H9 (cell line): ENCODE measurements around the gene ZNF80. TPM values are rescaled to one million over a fixed set of nuclear protein-coding genes. Genes with fewer than 3 reads are reported as not detected.

Experiments
- DNase-seq: peaks from one replicate; pipeline ENCODE4 v3.0.0-alpha.2; 2017
- H2AFZ ChIP-seq: one replicate; pipeline ENCODE4 v1.6.1; 2013; ENCODE audit warnings: mild to moderate bottlenecking, low read length, control low read depth, moderate library complexity
- H2AK5ac ChIP-seq: 2 replicates; pipeline ENCODE4 v1.6.1; 2013; ENCODE audit warnings: low read length, control low read depth, mixed read lengths; ENCODE audit not compliant: insufficient read length
- H2BK120ac ChIP-seq: one replicate; pipeline ENCODE4 v1.6.1; 2013; ENCODE audit warnings: low read depth, mild to moderate bottlenecking, low read length, control low read depth, inconsistent platforms; ENCODE audit not compliant: poor library complexity, severe bottlenecking
- H2BK12ac ChIP-seq: 2 replicates; pipeline ENCODE4 v1.6.1; 2013; ENCODE audit warnings: low read length, control low read depth, mixed read lengths, low read depth; ENCODE audit not compliant: insufficient read length
- H2BK15ac ChIP-seq: 2 replicates; pipeline ENCODE4 v1.6.1; 2013; ENCODE audit warnings: low read depth, low read length, control low read depth
- H2BK20ac ChIP-seq: one replicate; pipeline ENCODE4 v1.6.1; 2013; ENCODE audit warnings: low read depth, mild to moderate bottlenecking, low read length, control low read depth, inconsistent platforms; ENCODE audit not compliant: poor library complexity, severe bottlenecking
- H2BK5ac ChIP-seq: 2 replicates; pipeline ENCODE4 v1.6.1; 2013; ENCODE audit warnings: low read length, control low read depth, mixed read lengths; ENCODE audit not compliant: insufficient read length
- H3K14ac ChIP-seq: 2 replicates; pipeline ENCODE4 v1.6.1; 2013; ENCODE audit warnings: low read length, control low read depth; ENCODE audit not compliant: insufficient read depth
- H3K18ac ChIP-seq: 2 replicates; pipeline ENCODE4 v1.6.1; 2013; ENCODE audit warnings: low read depth, mild to moderate bottlenecking, mixed read lengths, low read length, control low read depth; ENCODE audit not compliant: insufficient read length
- H3K23ac ChIP-seq: 2 replicates; pipeline ENCODE4 v1.6.1; 2013; ENCODE audit warnings: low read length, control low read depth, mixed read lengths, low read depth; ENCODE audit not compliant: insufficient read length
- H3K23me2 ChIP-seq: 2 replicates; pipeline ENCODE4 v1.6.1; 2013; ENCODE audit warnings: low read depth, mild to moderate bottlenecking, mixed read lengths, low read length, control low read depth; ENCODE audit not compliant: insufficient read length, poor library complexity, severe bottlenecking
- H3K27ac ChIP-seq: 2 replicates; pipeline ENCODE4 v1.5.1; 2013; ENCODE audit warnings: low read length, control low read depth, mixed read lengths, low read depth; ENCODE audit not compliant: insufficient read length
- H3K27me3 ChIP-seq: 2 replicates; pipeline ENCODE4 v1.6.1; 2013; ENCODE audit warnings: low read length, control low read depth, inconsistent platforms; ENCODE audit not compliant: insufficient read depth
- H3K4ac ChIP-seq: 2 replicates; pipeline ENCODE4 v1.6.1; 2013; ENCODE audit warnings: low read depth, mild to moderate bottlenecking, control low read depth, inconsistent platforms, low read length, moderate library complexity
- H3K4me1 ChIP-seq: 2 replicates; pipeline ENCODE4 v1.6.1; 2013; ENCODE audit warnings: low read length, control low read depth, inconsistent platforms; ENCODE audit not compliant: insufficient read depth
- H3K4me2 ChIP-seq: 2 replicates; pipeline ENCODE4 v1.6.1; 2013; ENCODE audit warnings: low read length, control low read depth, mixed read lengths; ENCODE audit not compliant: insufficient read length, insufficient read depth
- H3K56ac ChIP-seq: 2 replicates; pipeline ENCODE4 v1.6.1; 2013; ENCODE audit warnings: low read depth, mild to moderate bottlenecking, mixed read lengths, low read length, control low read depth; ENCODE audit not compliant: insufficient read length
- H3K79me1 ChIP-seq: 2 replicates; pipeline ENCODE4 v1.6.1; 2013; ENCODE audit warnings: low read depth, mild to moderate bottlenecking, moderate library complexity, low read length, control low read depth, inconsistent platforms; ENCODE audit not compliant: insufficient read depth, poor library complexity, severe bottlenecking
- H3K79me2 ChIP-seq: 2 replicates; pipeline ENCODE4 v1.6.1; 2013; ENCODE audit warnings: low read length, control low read depth, inconsistent platforms; ENCODE audit not compliant: insufficient read depth
- H3K9ac ChIP-seq: 2 replicates; pipeline ENCODE4 v1.6.1; 2013; ENCODE audit warnings: low read length, control low read depth, mixed read lengths; ENCODE audit not compliant: insufficient read length; ENCODE audit errors: extremely low read depth
- H3K9me3 ChIP-seq: one replicate; pipeline ENCODE4 v1.6.1; 2013; ENCODE audit warnings: low read depth, low read length, inconsistent platforms; ENCODE audit not compliant: control insufficient read depth
- H3T11ph ChIP-seq: one replicate; pipeline ENCODE4 v1.6.1; 2013; ENCODE audit warnings: mild to moderate bottlenecking, low read length, control low read depth, inconsistent platforms
- H4K20me1 ChIP-seq: one replicate; pipeline ENCODE4 v1.6.1; 2013; ENCODE audit not compliant: control insufficient read depth, insufficient read length, insufficient read depth
- H4K5ac ChIP-seq: 2 replicates; pipeline ENCODE4 v1.6.1; 2013; ENCODE audit warnings: low read depth, mild to moderate bottlenecking, mixed read lengths, low read length, control low read depth; ENCODE audit not compliant: insufficient read length
- H4K8ac ChIP-seq: replicated peaks from 2 replicates; pipeline ENCODE4 v1.6.1; 2013; ENCODE audit warnings: low read length, control low read depth, mixed read lengths, low read depth; ENCODE audit not compliant: insufficient read length
- H4K91ac ChIP-seq: 2 replicates; pipeline ENCODE4 v1.6.1; 2013; ENCODE audit warnings: low read depth, mild to moderate bottlenecking, moderate library complexity, mixed read lengths, low read length, control low read depth; ENCODE audit not compliant: insufficient read length
- H3K27ac Mint-ChIP-seq, 3 experiments: 2 replicates in 2 of 3; 3 replicates in 1 of 3; pipeline ENCODE4 v1.8.0; 2020 to 2021; ENCODE audit warnings: mixed read lengths in 3 of 3, mild to moderate bottlenecking in 1 of 3, moderate library complexity in 1 of 3
- H3K27me3 Mint-ChIP-seq: 2 replicates; pipeline ENCODE4 v1.8.0; 2021; ENCODE audit warnings: low read depth, mild to moderate bottlenecking, moderate library complexity, mixed read lengths
- H3K36me3 Mint-ChIP-seq, 3 experiments: 2 replicates in 2 of 3; 3 replicates in 1 of 3; pipeline ENCODE4 v1.8.0; 2020 to 2021; ENCODE audit warnings: low read depth in 3 of 3, mixed read lengths in 3 of 3; ENCODE audit not compliant: insufficient read depth in 1 of 3
- H3K4me1 Mint-ChIP-seq, 2 experiments: 2 replicates each; pipeline ENCODE4 v1.8.0; 2020; ENCODE audit warnings: mixed read lengths in 2 of 2
- H3K4me3 Mint-ChIP-seq, 2 experiments: 2 replicates in 1 of 2; 3 replicates in 1 of 2; pipeline ENCODE4 v1.8.0; 2020 to 2021; ENCODE audit warnings: mild to moderate bottlenecking in 2 of 2, mixed read lengths in 2 of 2, moderate library complexity in 1 of 2
- H3K9me3 Mint-ChIP-seq, 2 experiments: 2 replicates in 1 of 2; 3 replicates in 1 of 2; pipeline ENCODE4 v1.8.0; 2020; ENCODE audit warnings: mild to moderate bottlenecking in 2 of 2, mixed read lengths in 2 of 2, moderate library complexity in 1 of 2
- total RNA-seq: library from RNA; stranded (reverse); gene quantifications from 2 replicates; pipeline ENCODE4 v1.2.1, GENCODE V29; 2021
- TF ChIP-seq, protein P1 (sequence below): fragments of 200-600 bp; sonication (generic); conservative IDR thresholded peaks from 3 replicates; pipeline ENCODE4 v1.8.0; 2021; ENCODE audit warnings: antibody characterized with exemption, mild to moderate bottlenecking

Gene ZNF80
- total RNA-seq, 1 experiment from 2014 or later = not detected

DNA sequence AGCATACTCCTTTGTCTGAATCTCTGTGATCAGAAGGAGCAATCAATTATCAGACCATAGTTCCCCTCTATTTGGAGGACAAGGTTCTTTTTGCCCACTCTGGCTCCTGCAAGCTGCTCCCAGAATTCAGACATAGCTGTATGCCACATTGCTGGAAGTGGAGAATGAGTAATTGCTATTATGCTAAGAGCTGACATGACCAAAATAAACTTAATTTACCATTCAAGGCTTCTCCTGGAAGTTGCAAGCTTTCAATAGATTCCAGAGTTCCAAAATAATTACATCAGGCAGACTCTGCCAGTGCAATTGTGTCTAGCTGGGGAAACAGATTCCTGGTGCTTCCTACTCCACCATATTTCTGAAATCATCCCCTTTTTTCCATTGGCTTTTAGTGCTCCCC lies 50.9 kb downstream of the ZNF80 start:
- H3K23ac ChIP-seq = no peak overlapping the region
- H2AFZ ChIP-seq = no peak overlapping the region
- no peak overlapping the region for H3K56ac ChIP-seq
- no peaks in the 10 kb centered on the region for H3K79me2 ChIP-seq
- no peak overlapping the region for H2BK120ac ChIP-seq
- no peak overlapping the region for H4K8ac ChIP-seq
- no peak for DNase-seq
- H2BK15ac ChIP-seq = no peak overlapping the region
- H4K20me1 ChIP-seq = no peaks in the 10 kb centered on the region
- H3K18ac ChIP-seq = no peak overlapping the region
- H3K4me2 ChIP-seq = no peak overlapping the region
- H2AK5ac ChIP-seq = no peak overlapping the region
- H3K79me1 ChIP-seq = no peaks in the 10 kb centered on the region
- H3K36me3 Mint-ChIP-seq = peaks cover 6 to 20% (median 8%) of the 10 kb centered on the region in 3 experiments
- no peak overlapping the region for H3K27ac ChIP-seq
- H3K4me1 Mint-ChIP-seq = no peaks in the 10 kb centered on the region
- H4K91ac ChIP-seq = no peak overlapping the region
- H3K27me3 Mint-ChIP-seq = peaks cover 3% of the 10 kb centered on the region; the same call in 1 of the 2 replicates
- no peaks in the 10 kb centered on the region for H3K23me2 ChIP-seq
- no peak overlapping the region for H3K4ac ChIP-seq
- peaks cover 19 to 24% of the 10 kb centered on the region in 2 experiments for H3K9me3 Mint-ChIP-seq
- H2BK5ac ChIP-seq = no peak overlapping the region
- no peak overlapping the region for H3K27ac Mint-ChIP-seq
- no peak overlapping the region for H2BK12ac ChIP-seq
- no peaks in the 10 kb centered on the region for H3K9me3 ChIP-seq
- no peaks in the 10 kb centered on the region for H3K4me1 ChIP-seq
- no peak overlapping the region for H2BK20ac ChIP-seq
- no peak overlapping the region for H3K4me3 Mint-ChIP-seq
- no peak overlapping the region for H3K14ac ChIP-seq
- TF ChIP-seq, protein P1, sequence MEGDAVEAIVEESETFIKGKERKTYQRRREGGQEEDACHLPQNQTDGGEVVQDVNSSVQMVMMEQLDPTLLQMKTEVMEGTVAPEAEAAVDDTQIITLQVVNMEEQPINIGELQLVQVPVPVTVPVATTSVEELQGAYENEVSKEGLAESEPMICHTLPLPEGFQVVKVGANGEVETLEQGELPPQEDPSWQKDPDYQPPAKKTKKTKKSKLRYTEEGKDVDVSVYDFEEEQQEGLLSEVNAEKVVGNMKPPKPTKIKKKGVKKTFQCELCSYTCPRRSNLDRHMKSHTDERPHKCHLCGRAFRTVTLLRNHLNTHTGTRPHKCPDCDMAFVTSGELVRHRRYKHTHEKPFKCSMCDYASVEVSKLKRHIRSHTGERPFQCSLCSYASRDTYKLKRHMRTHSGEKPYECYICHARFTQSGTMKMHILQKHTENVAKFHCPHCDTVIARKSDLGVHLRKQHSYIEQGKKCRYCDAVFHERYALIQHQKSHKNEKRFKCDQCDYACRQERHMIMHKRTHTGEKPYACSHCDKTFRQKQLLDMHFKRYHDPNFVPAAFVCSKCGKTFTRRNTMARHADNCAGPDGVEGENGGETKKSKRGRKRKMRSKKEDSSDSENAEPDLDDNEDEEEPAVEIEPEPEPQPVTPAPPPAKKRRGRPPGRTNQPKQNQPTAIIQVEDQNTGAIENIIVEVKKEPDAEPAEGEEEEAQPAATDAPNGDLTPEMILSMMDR = no peak
- H3T11ph ChIP-seq = no peak overlapping the region
- no peaks in the 10 kb centered on the region for H3K27me3 ChIP-seq
- no peak overlapping the region for H4K5ac ChIP-seq
- H3K9ac ChIP-seq = no peak overlapping the region

Other genes with a start within 250 kb of the ZNF80 start
- gene CCDC191, start 181.1 kb downstream of the ZNF80 start, total RNA-seq = 0.68 and 0.81 TPM in 2 replicates
- gene QTRT2, start 180.8 kb downstream of the ZNF80 start, total RNA-seq = 78.1 and 84.1 TPM in 2 replicates
- gene DRD3, start 58.5 kb downstream of the ZNF80 start, total RNA-seq = 0.22 TPM in 1 of 2 replicates, not detected in the other
- not detected in 2 replicates for gene TIGIT, start 56.5 kb upstream of the ZNF80 start, total RNA-seq